GM10847 (cell line): ENCODE data around the gene DPP10.

Source experiments
- POLR2A ChIP-seq: IDR thresholded peaks from 2 replicates; pipeline ENCODE4 v1.6.1; 2011; ENCODE audit not compliant: insufficient read length; ENCODE audit errors: extremely low read depth

DPP10 gene

DNA sequence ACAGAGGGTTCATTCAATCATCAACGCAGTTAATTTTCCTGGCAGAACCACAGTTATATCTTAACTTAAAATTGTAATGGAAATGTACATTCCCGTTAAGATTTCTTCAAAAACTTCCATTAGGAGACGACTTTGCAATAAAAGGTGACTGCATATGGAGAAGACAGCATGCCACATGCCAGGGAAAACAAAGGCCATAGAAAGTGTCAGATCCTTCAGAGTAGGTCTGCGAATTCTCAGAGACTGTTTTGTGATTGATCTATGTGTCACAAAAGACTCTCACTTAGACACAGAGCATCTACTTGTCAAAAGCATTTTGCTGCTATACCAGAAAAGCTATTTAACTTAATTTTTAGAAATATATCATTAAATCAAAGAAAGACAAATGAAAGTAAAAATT lies 274.6 kb downstream of the DPP10 start:
- no peak for TF ChIP-seq POLR2A

DNA sequence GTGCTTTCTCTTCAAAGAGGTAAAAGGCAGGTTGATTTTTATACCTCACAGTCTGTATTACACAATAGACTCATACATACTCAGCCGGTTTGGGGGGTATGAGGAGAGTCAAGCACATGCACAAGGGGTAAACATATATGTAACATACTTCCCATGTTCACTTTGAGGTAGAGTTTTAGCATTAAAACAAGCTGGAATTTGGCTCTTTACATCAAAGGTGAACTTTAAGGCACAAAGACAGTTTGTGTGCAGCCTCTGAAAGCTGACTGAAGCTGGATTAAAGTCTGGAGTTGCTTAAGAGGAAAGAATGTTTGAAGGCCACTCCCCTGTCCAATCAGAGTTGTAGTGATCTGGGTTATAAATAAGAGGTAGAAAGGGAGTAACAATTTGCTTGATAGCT lies 282.0 kb downstream of the DPP10 start:
- TF ChIP-seq POLR2A, result no peak

DNA sequence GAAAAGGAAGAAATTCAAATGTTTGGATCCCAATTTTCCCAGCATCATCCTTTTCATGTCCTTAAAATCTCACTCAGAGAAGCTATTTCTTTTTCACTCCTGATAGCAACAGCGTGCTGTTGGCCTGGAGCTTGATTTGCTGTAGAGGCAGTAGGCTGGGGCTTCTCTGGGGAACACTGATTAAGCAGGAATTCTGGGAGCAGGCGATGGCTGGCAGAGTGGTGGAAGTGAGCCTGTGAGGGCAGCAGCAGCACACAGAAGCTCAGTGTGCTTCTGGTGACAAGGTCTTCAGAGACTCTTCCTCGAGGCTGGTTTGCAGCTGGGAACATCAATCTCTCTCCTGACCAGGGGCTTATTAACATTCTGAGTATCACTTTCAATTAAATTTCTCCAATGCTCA lies 284.6 kb downstream of the DPP10 start:
- TF ChIP-seq POLR2A, result no peak

DNA sequence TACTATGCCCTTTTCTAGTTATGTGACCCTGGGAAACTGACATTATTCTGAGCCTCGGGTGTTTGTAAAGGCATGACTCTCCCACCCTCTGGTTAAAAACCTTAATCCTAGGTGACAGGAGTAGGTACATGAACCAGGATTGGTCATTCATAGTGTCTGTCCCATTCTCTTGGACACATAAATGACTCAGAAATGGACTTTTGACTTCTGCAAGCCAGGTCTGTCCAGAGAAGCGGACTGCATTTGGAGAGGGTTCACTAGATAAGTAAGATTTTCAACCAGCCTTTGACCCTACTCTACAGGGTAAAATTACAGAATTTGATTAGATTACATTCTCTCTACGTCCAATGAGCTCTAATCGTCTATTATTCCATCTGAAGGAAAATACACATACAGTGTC lies 285.9 kb downstream of the DPP10 start:
- TF ChIP-seq POLR2A, result no peak

DNA sequence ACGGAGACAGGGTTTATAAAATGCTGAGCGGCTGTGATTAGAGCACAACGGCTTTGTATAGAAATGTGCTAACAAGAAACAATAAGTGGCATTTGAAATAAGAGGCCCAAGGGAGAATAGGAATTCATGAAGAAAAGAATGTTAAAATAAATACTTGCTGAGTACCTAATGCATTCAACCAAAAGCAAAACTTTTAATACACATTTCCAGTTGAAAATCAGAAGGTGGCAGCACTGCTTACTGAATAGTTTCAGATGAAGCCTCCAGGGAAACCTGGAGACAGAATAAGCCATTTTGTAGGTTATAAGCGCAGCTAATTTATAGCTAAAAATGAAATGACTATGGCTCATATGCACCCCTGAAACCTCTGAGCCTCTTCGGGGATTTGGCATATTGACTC lies 286.6 kb downstream of the DPP10 start:
- no peak for TF ChIP-seq POLR2A

DNA sequence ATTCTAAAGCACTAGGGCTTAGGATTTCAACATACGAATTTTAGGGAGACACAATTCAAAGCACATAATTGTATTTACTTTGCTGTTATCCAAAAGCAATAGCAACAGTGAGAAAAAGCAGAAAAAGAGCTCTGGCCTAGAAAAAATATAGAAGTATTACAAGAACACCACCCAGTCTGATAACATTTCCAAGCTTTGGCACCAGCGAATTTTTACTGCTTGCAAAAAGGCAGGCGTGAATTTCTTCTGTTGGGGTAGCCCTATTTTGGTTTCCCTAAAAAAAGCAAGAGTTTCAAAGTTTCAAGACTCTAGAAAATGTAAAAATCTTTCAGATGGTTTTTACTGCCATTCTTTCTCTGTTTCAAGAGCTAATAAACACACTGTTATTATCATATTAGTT lies 292.7 kb downstream of the DPP10 start:
- TF ChIP-seq POLR2A, result no peak

DNA sequence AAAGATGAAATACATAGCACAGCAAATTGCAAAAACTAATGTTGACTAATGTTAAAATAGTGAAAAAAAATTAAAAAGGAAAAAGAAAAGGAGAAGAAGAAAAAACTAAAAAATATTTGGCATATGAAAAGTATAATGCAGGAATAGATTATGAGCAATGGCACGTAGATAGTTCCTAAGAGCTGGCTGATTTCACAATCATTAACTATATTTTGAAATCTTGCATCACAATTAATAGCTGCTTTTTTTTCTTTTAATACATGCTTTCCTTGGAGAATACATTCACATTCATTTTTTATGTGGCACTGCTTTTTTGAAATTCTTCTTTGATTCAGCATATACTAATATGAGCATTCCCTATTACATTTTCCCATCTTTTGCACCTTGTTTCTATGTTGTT lies 299.8 kb downstream of the DPP10 start:
- no peak for TF ChIP-seq POLR2A

DNA sequence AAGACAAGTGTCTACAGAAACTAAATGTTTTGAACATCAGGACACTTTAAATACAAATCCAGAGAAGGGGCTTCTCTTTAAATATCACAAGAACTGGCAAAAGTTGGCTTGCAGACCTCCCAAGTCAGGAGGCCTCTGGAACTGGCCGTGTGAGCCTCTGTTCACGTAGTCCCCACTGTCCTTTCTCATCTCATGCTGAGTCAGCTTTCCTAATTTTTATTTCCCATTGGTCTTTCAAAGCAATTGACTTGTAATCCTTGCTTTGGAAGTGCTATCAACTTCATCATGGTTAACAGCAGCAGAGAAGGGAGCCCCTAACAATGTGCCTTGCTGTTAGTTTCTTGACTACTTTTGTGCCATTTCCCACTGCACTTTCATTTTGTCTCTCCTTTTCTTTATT lies 303.3 kb downstream of the DPP10 start:
- no peak for TF ChIP-seq POLR2A

DNA sequence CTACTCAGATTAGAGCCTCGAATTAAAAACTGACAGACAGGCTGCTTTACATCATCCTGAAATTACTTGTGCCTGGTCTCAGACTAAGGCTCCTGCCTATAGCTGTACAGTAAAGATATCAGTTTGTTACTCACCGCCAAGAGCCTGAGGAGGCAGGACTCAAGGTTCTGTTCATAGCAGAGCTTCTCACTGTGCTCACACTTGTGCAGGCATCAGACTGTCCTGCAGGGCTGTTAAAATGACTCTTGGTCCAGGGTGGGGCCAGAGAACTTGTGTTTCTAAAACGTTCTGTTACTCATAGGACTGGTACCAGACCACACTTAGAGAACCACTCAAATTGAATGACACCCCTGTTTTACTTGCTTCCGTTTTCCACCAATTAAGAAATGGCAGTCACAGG lies 310.0 kb downstream of the DPP10 start:
- TF ChIP-seq POLR2A, result no peak

DNA sequence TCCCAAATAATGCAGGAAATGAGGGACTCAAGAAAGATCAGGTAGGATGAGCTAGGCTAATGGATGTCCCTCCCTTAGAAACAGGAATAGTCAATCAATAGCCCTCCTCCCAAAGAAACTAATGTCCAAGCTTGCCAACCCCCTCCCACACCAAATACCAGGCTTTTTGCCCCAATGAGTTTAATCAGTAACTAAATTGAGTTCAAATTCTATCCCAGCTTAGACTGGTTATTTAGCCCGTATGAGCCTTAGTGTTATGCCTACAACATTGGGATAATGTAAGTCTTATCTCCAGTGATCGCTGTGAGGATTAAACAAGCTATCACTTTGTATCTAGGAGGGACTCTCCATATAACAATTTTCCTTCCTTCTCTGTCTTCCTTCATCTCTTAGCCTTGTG lies 310.7 kb downstream of the DPP10 start:
- TF ChIP-seq POLR2A, result no peak

DNA sequence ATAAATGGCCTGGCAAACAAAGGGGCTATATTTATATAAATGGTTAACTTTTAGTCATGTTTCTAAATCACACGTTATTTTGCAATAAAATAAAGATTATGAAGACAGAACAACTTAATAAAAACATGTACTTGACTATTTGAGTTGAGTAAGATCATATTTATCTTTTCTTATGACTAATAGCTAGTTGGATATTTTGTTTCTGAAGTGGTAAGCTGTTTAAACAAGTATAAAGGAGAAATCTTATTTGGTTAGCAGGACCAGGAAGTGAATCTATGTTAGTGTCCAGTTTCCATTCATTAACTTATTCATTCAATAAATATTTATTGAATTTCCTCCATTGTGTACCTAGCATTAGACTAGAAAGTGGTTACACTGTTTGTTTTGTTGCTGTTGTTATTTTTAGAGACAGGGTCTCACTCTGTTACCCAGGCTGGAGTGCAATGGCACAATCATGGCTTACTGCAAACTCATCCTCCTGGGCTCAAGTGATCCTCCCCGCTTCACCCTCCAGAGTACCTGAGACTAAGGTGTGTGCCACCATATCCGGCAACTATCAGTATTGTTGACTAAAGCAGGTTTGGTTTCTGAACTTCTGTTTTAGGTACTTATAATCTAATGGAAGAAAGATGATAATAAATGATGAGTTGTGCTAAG lies 312.6 kb downstream of the DPP10 start:
- TF ChIP-seq POLR2A, result no peak

DNA sequence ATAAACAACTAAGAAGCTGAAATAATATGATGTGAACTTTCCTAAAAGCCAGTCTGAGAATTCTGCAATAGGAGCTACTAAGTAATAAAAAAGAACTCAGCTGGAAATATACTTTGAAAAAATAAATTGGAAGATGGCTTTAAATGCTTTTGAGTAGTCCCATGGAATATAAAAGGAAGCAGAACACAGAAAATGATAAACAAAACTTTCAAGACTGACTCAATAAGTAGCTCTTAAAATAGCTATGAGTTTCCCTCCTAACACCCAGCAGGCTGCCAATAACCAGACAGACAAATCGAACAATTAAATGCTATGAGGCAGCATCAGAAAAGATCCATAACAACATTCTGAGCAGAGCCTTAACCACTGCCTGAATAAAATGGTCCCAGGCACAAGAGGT lies 319.9 kb downstream of the DPP10 start:
- TF ChIP-seq POLR2A, result no peak

DNA sequence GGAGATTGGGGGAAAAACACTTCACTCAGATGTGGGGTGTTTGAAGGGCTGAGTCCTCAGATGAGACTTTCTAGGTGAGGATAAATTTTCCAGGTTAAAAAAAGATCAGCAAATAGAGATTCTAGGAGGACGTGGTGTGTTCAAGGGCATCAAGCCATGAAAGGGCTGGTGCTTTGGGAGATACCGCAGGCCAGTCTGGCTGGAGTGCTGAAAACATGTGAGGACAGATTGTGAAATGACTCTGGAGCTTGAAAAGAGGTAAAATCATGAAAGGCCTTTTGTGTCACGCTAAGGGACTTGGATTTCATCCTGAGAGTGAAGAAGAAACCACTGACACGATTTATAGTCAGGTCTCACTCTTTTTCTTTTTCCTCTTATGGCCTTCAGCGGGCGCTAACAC lies 320.5 kb downstream of the DPP10 start:
- TF ChIP-seq POLR2A, result no peak

DNA sequence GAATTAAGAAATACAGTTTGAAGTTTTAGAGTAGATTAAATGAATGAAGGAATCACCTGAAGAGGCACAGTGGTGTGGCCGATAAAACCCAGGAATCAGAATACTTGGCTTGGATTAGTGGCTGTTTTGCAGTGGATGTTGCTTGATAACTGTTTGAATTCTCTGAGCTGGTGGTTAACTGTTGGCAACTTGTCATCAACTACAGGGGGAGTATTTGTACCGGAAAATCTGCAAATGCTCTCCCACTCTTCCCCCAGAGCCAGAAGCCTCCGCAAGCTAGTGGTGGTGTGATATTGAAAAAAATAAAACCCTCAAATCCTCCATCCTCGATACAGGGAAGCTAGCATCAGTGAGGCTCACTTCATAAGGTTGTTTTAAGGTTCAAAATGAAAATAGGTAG lies 326.7 kb downstream of the DPP10 start:
- TF ChIP-seq POLR2A, result no peak

DNA sequence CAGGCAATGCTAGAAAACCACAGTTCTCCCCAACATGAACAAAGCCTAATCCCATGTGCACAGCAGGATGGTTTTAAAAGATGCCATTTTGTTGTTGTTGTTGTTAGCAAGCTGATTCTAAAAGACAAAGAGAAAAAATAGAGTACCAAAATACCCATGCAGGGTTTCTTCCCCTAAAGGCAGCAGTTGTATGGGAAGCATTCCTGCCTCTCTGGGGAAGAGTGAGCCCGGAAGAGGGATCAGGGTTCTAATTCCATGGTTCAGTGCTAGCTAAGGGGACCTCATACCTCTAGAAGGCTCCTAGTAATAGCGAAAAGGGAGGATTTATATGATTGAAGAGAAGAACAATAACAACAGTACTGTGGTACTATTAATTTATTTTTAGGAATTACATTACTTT lies 327.6 kb downstream of the DPP10 start:
- no peak for TF ChIP-seq POLR2A

DNA sequence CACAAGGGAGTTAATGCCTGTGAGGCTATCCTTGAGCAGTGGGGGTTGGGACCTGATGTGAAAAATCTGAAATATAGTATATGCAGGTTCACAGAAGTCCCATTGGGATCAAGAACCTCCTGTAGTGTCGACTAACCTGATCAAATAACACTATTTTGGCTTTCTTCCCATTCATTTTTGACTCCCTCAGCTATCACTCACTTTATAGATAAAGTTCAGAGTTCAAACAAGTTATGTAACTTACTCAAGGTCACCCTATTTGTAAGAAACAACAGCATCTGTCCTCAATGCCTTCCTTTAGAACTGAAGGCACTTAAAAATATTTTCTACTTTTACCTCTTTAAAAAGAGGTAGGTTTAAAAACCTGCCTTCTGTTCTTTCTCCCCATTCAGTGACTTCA lies 341.6 kb downstream of the DPP10 start:
- TF ChIP-seq POLR2A, result no peak

DNA sequence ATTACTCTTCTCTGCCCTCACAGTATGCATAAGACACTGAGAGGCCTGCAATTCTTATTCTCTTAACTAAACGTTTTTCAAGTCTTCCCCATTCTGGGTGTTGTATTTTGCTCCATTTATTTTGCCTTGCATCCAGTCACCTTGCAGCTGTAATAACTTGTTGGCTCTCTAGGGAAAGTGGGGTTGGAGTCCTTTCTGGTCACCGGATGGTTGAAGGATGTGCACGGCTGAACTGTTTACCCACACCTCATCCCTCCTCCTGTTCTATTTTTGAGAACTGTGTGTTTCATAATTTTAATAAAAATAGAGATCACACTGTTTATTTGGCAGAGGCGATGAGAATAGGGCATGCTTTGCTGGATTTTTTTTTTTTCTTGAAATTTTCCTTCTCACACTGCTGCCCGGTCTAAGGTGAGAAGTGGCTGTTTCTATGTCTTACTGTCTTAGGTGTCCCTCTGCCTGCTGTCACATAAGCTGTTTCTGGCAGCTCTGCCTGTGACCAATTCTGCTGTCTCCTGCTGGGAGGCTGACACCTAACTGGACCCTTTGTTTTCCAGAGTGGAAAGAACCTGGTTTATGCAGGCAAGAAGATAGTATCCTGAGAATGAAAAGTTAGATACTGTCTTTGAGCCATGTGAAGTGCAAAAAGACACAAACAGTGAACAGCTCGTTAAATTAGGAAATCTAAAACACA lies 342.6 kb downstream of the DPP10 start:
- no peak for TF ChIP-seq POLR2A
